ENCODE measurements around the gene TSHR. TPM values are rescaled to one million over a fixed set of nuclear protein-coding genes. Genes with fewer than 3 reads are reported as not detected.

TSHR gene
- total RNA-seq, 1 donor from 2014 or later = not detected

- Mint-ChIP-seq H3K4me1 (ENCODE audit: unreplicated experiment) (peaks cover 10% of the 10 kb centered on the region), H3K9me3 (ENCODE audit: unreplicated experiment) (no peaks in the 10 kb centered on the region), H3K4me3 (ENCODE audit: unreplicated experiment) (no peak overlapping the region), H3K27ac (ENCODE audit: unreplicated experiment) (no peak overlapping the region), H3K27me3 (ENCODE audit: unreplicated experiment) (peaks cover 2% of the 10 kb centered on the region), H3K36me3 (ENCODE audit: low read depth, unreplicated experiment) (no peaks in the 10 kb centered on the region)
- no peak for TF ChIP-seq CTCF (IDR thresholded peaks at IDR 0.05; ENCODE audit: unreplicated experiment)
- DNase-seq (ENCODE audit: low spot score) = no peak
Measured at GRCh38 chr14:81172881-81173280, 217.5 kb downstream of the TSHR start.

- TF ChIP-seq CTCF (IDR thresholded peaks at IDR 0.05; ENCODE audit: unreplicated experiment) = no peak
- Mint-ChIP-seq H3K4me1 (ENCODE audit: unreplicated experiment) (no peaks in the 10 kb centered on the region), H3K36me3 (ENCODE audit: low read depth, unreplicated experiment) (no peaks in the 10 kb centered on the region), H3K27ac (ENCODE audit: unreplicated experiment) (no peak overlapping the region), H3K27me3 (ENCODE audit: unreplicated experiment) (peaks cover 2% of the 10 kb centered on the region), H3K9me3 (ENCODE audit: unreplicated experiment) (no peaks in the 10 kb centered on the region), H3K4me3 (ENCODE audit: unreplicated experiment) (no peak overlapping the region)
- no peak for DNase-seq (ENCODE audit: low spot score)
Measured at GRCh38 chr14:81176241-81176640, 220.8 kb downstream of the TSHR start.

- Mint-ChIP-seq H3K9me3 (ENCODE audit: unreplicated experiment) (no peaks in the 10 kb centered on the region), H3K4me3 (ENCODE audit: unreplicated experiment) (no peak overlapping the region), H3K27ac (ENCODE audit: unreplicated experiment) (no peak overlapping the region), H3K4me1 (ENCODE audit: unreplicated experiment) (no peaks in the 10 kb centered on the region), H3K36me3 (ENCODE audit: low read depth, unreplicated experiment) (no peaks in the 10 kb centered on the region), H3K27me3 (ENCODE audit: unreplicated experiment) (peaks cover 2% of the 10 kb centered on the region)
- no peak for DNase-seq (ENCODE audit: low spot score)
- no peak for TF ChIP-seq CTCF (IDR thresholded peaks at IDR 0.05; ENCODE audit: unreplicated experiment)
Measured at GRCh38 chr14:81177225-81177624, 221.8 kb downstream of the TSHR start.

- Mint-ChIP-seq H3K36me3 (ENCODE audit: low read depth, unreplicated experiment) (peaks cover 3% of the 10 kb centered on the region), H3K27ac (ENCODE audit: unreplicated experiment) (no peak overlapping the region), H3K27me3 (ENCODE audit: unreplicated experiment) (peaks cover 2% of the 10 kb centered on the region), H3K9me3 (ENCODE audit: unreplicated experiment) (no peaks in the 10 kb centered on the region), H3K4me3 (ENCODE audit: unreplicated experiment) (no peak overlapping the region), H3K4me1 (ENCODE audit: unreplicated experiment) (no peaks in the 10 kb centered on the region)
- TF ChIP-seq CTCF (IDR thresholded peaks at IDR 0.05; ENCODE audit: unreplicated experiment) = no peak
- DNase-seq (ENCODE audit: low spot score) = no peak
Measured at GRCh38 chr14:81178063-81178462, 222.6 kb downstream of the TSHR start.

- no peaks in the 10 kb centered on the region for H3K9me3 Mint-ChIP-seq (ENCODE audit: unreplicated experiment)
- no peak overlapping the region for H3K4me3 Mint-ChIP-seq (ENCODE audit: unreplicated experiment)
- no peaks in the 10 kb centered on the region for H3K27me3 Mint-ChIP-seq (ENCODE audit: unreplicated experiment)
- no peak overlapping the region for H3K27ac Mint-ChIP-seq (ENCODE audit: unreplicated experiment)
- peaks cover 3% of the 10 kb centered on the region for H3K36me3 Mint-ChIP-seq (ENCODE audit: low read depth, unreplicated experiment)
- H3K4me1 Mint-ChIP-seq (ENCODE audit: unreplicated experiment) = no peaks in the 10 kb centered on the region
- no peak for DNase-seq (ENCODE audit: low spot score)
- TF ChIP-seq CTCF (IDR thresholded peaks at IDR 0.05; ENCODE audit: unreplicated experiment) = no peak
Measured at GRCh38 chr14:81179631-81180030, 224.2 kb downstream of the TSHR start.
